Osteocyte (in vitro differentiated cells): ENCODE measurements around the gene TTC39B. TPM values are rescaled to one million over a fixed set of nuclear protein-coding genes. Genes with fewer than 3 reads are reported as not detected.

Experiments used
- DNase-seq: peaks from one replicate; pipeline ENCODE4 v3.0.0; 2021; ENCODE audit warnings: mixed read lengths; ENCODE audit not compliant: unreplicated experiment; ENCODE audit errors: extremely low spot score
- H3K27ac Mint-ChIP-seq: one replicate; pipeline ENCODE4 v1.8.0; 2021; ENCODE audit warnings: mild to moderate bottlenecking, mixed read lengths; ENCODE audit not compliant: unreplicated experiment
- H3K27me3 Mint-ChIP-seq: one replicate; pipeline ENCODE4 v1.8.0; 2021; ENCODE audit warnings: mixed read lengths; ENCODE audit not compliant: unreplicated experiment
- H3K36me3 Mint-ChIP-seq: one replicate; pipeline ENCODE4 v1.8.0; 2021; ENCODE audit warnings: mixed read lengths; ENCODE audit not compliant: unreplicated experiment
- H3K4me1 Mint-ChIP-seq: one replicate; pipeline ENCODE4 v1.8.0; 2021; ENCODE audit warnings: mixed read lengths; ENCODE audit not compliant: unreplicated experiment
- H3K4me3 Mint-ChIP-seq: one replicate; pipeline ENCODE4 v1.8.0; 2021; ENCODE audit warnings: mild to moderate bottlenecking, moderate library complexity, mixed read lengths; ENCODE audit not compliant: unreplicated experiment
- H3K9me3 Mint-ChIP-seq: one replicate; pipeline ENCODE4 v1.8.0; 2021; ENCODE audit warnings: mixed read lengths; ENCODE audit not compliant: unreplicated experiment
- total RNA-seq: library from RNA; stranded (reverse); gene quantifications from 2 replicates; pipeline ENCODE4 v1.2.1, GENCODE V29; 2021
- TF ChIP-seq, protein P1 (sequence below): fragments of 200-600 bp; sonication (generic); IDR thresholded peaks from 2 replicates; pipeline ENCODE4 v1.5.0; 2021; ENCODE audit warnings: antibody characterized with exemption, mild to moderate bottlenecking, moderate library complexity

The TTC39B gene
- total RNA-seq, 1 donor from 2014 or later = 25.5 TPM

DNA sequence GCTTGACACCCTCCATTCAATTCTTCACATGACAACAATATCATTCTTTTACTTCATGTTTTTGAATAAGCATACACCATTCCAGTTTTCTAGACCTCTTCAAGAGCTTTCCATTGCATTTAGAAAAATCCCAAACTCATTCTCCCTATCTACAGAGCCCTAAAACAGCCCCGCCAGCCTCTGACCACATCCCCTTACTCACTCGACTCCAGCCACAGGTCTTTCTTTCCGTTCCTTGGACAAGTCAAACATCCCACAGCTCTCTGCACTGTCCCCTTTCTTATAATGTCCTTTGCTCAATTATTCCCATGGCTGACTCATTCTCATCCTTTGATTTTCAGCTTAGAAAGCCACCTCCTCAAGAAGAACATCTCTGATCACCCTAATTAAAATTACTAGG, 38.2 kb downstream of the TTC39B start:
- Mint-ChIP-seq H3K27me3 (no peaks in the 10 kb centered on the region), H3K4me3 (no peak overlapping the region)

DNA sequence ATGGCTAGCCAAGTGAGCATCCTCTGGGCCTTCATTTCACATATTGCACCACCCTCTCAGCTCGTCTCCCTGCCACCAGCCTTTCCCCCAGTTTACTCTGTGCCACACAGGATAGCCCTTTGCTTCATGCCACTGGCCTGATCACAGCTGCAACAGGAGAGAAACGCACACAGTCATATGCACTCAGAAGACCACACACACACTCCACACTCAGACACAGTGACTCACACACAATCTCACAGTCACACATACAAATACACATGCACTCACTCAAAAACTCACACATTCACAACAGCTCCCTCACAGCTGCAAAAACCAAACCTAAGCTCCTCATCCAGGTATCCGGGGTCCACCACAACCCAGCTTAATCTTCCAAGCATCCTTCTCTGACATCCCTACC, 38.7 kb downstream of the TTC39B start:
- H3K9me3 Mint-ChIP-seq = no peaks in the 10 kb centered on the region
- peak overlapping the region; percentile 28 for H3K27ac Mint-ChIP-seq
- H3K27me3 Mint-ChIP-seq = no peaks in the 10 kb centered on the region
- TF ChIP-seq, protein P1, sequence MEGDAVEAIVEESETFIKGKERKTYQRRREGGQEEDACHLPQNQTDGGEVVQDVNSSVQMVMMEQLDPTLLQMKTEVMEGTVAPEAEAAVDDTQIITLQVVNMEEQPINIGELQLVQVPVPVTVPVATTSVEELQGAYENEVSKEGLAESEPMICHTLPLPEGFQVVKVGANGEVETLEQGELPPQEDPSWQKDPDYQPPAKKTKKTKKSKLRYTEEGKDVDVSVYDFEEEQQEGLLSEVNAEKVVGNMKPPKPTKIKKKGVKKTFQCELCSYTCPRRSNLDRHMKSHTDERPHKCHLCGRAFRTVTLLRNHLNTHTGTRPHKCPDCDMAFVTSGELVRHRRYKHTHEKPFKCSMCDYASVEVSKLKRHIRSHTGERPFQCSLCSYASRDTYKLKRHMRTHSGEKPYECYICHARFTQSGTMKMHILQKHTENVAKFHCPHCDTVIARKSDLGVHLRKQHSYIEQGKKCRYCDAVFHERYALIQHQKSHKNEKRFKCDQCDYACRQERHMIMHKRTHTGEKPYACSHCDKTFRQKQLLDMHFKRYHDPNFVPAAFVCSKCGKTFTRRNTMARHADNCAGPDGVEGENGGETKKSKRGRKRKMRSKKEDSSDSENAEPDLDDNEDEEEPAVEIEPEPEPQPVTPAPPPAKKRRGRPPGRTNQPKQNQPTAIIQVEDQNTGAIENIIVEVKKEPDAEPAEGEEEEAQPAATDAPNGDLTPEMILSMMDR = no peak
- peaks cover 26% of the 10 kb centered on the region for H3K4me1 Mint-ChIP-seq
- DNase-seq = no peak
- H3K36me3 Mint-ChIP-seq = peaks cover 8% of the 10 kb centered on the region
- H3K4me3 Mint-ChIP-seq = no peak overlapping the region

More for the DNA sequence above, 38.2 kb downstream of the TTC39B start:
- H3K9me3 Mint-ChIP-seq = no peaks in the 10 kb centered on the region
- peak overlapping the region; percentile 28 for H3K27ac Mint-ChIP-seq
- TF ChIP-seq, protein P1 = no peak
- H3K36me3 Mint-ChIP-seq = peaks cover 6% of the 10 kb centered on the region
- H3K4me1 Mint-ChIP-seq = peaks cover 21% of the 10 kb centered on the region
- no peak for DNase-seq

DNA sequence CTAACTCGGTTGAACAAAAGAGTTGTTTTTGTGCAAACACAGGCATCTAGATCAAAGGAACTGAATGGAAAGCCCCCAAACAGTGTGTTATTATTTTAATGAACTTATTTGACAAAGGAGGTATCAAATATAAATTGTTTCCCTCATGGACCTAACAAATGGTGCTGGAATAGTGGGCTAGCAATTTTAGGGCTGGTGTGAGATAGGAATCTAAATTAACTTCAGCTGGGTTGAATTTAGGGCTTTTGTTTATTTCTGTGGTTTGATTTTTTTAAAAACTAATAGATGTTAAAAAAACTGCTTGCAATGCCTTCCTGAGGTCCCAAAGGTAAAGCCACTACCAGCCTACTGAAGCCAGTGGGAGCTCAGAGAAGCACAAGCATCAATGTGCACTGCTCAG, 42.1 kb downstream of the TTC39B start:
- Mint-ChIP-seq H3K9me3 (no peaks in the 10 kb centered on the region), H3K4me3 (no peak overlapping the region), H3K36me3 (peaks cover 13% of the 10 kb centered on the region), H3K27me3 (no peaks in the 10 kb centered on the region), H3K4me1 (peaks cover 55% of the 10 kb centered on the region), H3K27ac (peak overlapping the region; percentile 13)
- TF ChIP-seq, protein P1 = no peak
- DNase-seq = no peak

DNA sequence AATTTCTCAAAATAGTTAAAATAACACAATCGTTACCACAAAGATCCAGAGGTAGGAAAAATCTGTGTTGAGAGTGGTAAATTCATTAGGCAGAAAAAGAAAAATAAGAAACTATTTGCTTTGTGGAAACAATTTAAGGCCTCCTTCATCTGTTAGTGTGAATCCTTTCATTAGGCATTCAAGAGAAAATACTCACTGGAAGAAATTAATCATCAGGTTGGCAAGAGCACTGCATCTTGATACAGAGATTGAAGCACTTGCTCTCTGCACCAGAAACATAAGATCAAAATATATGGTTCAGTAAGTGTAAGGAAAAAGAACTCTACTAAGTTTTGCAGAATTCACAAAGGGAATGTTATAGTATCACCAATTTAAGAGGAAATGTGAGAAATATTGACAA, 44.4 kb downstream of the TTC39B start:
- H3K36me3 Mint-ChIP-seq = peaks cover 24% of the 10 kb centered on the region
- peak overlapping the region; percentile 81 for H3K27ac Mint-ChIP-seq
- no peaks in the 10 kb centered on the region for H3K9me3 Mint-ChIP-seq
- H3K27me3 Mint-ChIP-seq = no peaks in the 10 kb centered on the region
- TF ChIP-seq, protein P1 = no peak
- H3K4me3 Mint-ChIP-seq = peak overlapping the region; percentile 17
- peaks cover 51% of the 10 kb centered on the region for H3K4me1 Mint-ChIP-seq
- DNase-seq = no peak

DNA sequence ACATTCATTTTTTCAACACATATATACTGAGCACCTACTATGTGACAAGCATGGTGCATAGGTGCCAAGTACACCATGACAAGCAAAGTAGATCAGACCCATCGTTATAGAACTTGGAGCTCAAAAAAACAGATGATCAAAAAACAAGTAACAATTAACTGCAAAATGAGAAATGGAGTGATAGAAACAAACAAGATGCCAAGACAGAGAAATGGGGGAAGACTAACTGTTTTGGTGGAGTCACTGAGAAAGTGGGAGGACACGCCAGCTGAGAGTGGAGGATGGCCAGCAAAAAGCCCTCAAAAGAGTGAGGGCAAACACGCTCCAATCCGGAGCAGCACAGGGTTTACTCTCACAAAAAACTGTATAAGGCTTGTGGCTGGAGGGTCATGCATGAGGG, 50.6 kb downstream of the TTC39B start:
- TF ChIP-seq, protein P1 = no peak
- H3K27me3 Mint-ChIP-seq = no peaks in the 10 kb centered on the region
- H3K36me3 Mint-ChIP-seq = peaks cover 15% of the 10 kb centered on the region
- no peak for DNase-seq
- no peak overlapping the region for H3K4me3 Mint-ChIP-seq
- H3K4me1 Mint-ChIP-seq = peaks cover 46% of the 10 kb centered on the region
- H3K9me3 Mint-ChIP-seq = no peaks in the 10 kb centered on the region
- no peak overlapping the region for H3K27ac Mint-ChIP-seq
